HG03060 (cell line): Measurements from ENCODE around the gene ERICH2.

Experiments
- ATAC-seq: cut with Tn5 transposase; IDR thresholded peaks from one replicate; pipeline ENCODE4 v1.9.1; 2021; ENCODE audit warnings: low read depth, moderate number of reproducible peaks; ENCODE audit not compliant: unreplicated experiment

The ERICH2 gene

GRCh38 chr2:170761572-170761971, 8.6 kb upstream of the ERICH2 start:
- ATAC-seq = no peak

GRCh38 chr2:170762760-170763159, 7.4 kb upstream of the ERICH2 start:
- no peak for ATAC-seq

GRCh38 chr2:170763232-170763631, 6.9 kb upstream of the ERICH2 start:
- no peak for ATAC-seq

GRCh38 chr2:170764880-170765261, 5.3 kb upstream of the ERICH2 start:
- ATAC-seq = no peak

GRCh38 chr2:170766693-170767092, 3.5 kb upstream of the ERICH2 start:
- ATAC-seq = no peak

- ATAC-seq = no peak
Measured at GRCh38 chr2:170770606-170771420, 635 bp downstream of the ERICH2 start.

GRCh38 chr2:170771421-170771937, 1.3 kb downstream of the ERICH2 start:
- no peak for ATAC-seq

- no peak for ATAC-seq
Measured at GRCh38 chr2:170772295-170772694, 2.1 kb downstream of the ERICH2 start.

GRCh38 chr2:170774074-170774473, 3.9 kb downstream of the ERICH2 start:
- no peak for ATAC-seq

- ATAC-seq = no peak
Measured at GRCh38 chr2:170778900-170779299, 8.7 kb downstream of the ERICH2 start.

GRCh38 chr2:170779304-170779703, 9.1 kb downstream of the ERICH2 start:
- ATAC-seq = no peak

- ATAC-seq = no peak
Measured at GRCh38 chr2:170782673-170783072, 12.5 kb downstream of the ERICH2 start.

GRCh38 chr2:170783549-170783948, 13.4 kb downstream of the ERICH2 start:
- ATAC-seq = no peak

GRCh38 chr2:170798996-170799395, 28.8 kb downstream of the ERICH2 start:
- no peak for ATAC-seq

GRCh38 chr2:170806548-170806947, 36.4 kb downstream of the ERICH2 start:
- no peak for ATAC-seq

- ATAC-seq = no peak
Measured at GRCh38 chr2:170812710-170813600, 42.8 kb downstream of the ERICH2 start.

GRCh38 chr2:170813611-170814532, 43.7 kb downstream of the ERICH2 start:
- ATAC-seq = no peak

GRCh38 chr2:170814533-170815230, 44.5 kb downstream of the ERICH2 start:
- no peak for ATAC-seq

- ATAC-seq = no peak
Measured at GRCh38 chr2:170815311-170815710, 45.1 kb downstream of the ERICH2 start.
